GM12878 (cell line): ENCODE results near the gene TAF10. TPM values are rescaled to one million over a fixed set of nuclear protein-coding genes. Genes with fewer than 3 reads are reported as not detected.

Experiments used
- ATAC-seq: fragments of 200-7000 bp; cut with Tn5 transposase; 3 replicates; pipeline ENCODE4 v1.9.1; 2020; ENCODE audit warnings: mild to moderate bottlenecking, moderate library complexity
- BruUV-seq: library from RNA; stranded (reverse); fragments of 400-500 nt; replicated peaks from 2 replicates; lab custom pipeline; 2021; lab: Mats Ljungman, UMichigan
- CTCF ChIA-PET: fragments of 300-600 bp; sonication (Branson Sonifier 250); formaldehyde crosslinking; extraction: SDS; loops from one replicate; lab custom pipeline; 2021; ENCODE audit warnings: inconsistent platforms; lab: Yijun Ruan, JAX
- POLR2A ChIA-PET: fragments of 350-600 bp; formaldehyde crosslinking; extraction: SDS; loops from one replicate; lab custom pipeline; 2021; ENCODE audit warnings: inconsistent platforms; lab: Charles Lee
- RAD21 ChIA-PET: fragments of 300-600 bp; sonication (Branson Sonifier 250); formaldehyde crosslinking; loops from one replicate; lab custom pipeline; 2023; ENCODE audit warnings: antibody characterized with exemption; ENCODE audit not compliant: unreplicated experiment; lab: Charles Lee
- SMC1A ChIA-PET: fragments of 300-600 bp; sonication (Branson Sonifier 250); formaldehyde crosslinking; loops from one replicate; lab custom pipeline; 2023; ENCODE audit not compliant: unreplicated experiment, uncharacterized antibody; lab: Charles Lee
- DNase-seq: peaks from one replicate; pipeline ENCODE4 v3.0.0-alpha.2; 2011; ENCODE audit warnings: low read depth, low spot score
- FAIRE-seq: peaks from 3 replicates; lab custom pipeline; 2011; peaks lifted over from hg19 to GRCh38; lab: Jason Lieb, UNC
- H2AFZ ChIP-seq: 2 replicates; pipeline ENCODE4 v1.6.0; 2011; ENCODE audit warnings: low read depth, low read length, control low read depth; ENCODE audit not compliant: control insufficient read depth
- H3K27ac ChIP-seq: 2 replicates; pipeline ENCODE4 v1.5.1; 2011; ENCODE audit warnings: control low read depth; ENCODE audit not compliant: control insufficient read depth, insufficient read depth
- H3K27me3 ChIP-seq, 2 experiments: replicated peaks in 1 of 2; 2 replicates each; pipeline versions ENCODE4 v1.6.0 to v1.6.1; 2011; ENCODE audit warnings: low read length in 1 of 2; ENCODE audit not compliant: control insufficient read depth in 2 of 2, insufficient read depth in 2 of 2
- H3K36me3 ChIP-seq, 2 experiments: 2 replicates each; pipeline ENCODE4 v1.5.1; 2011; ENCODE audit warnings: low read length in 1 of 2; ENCODE audit not compliant: control insufficient read depth in 2 of 2, insufficient read depth in 2 of 2
- H3K4me1 ChIP-seq: 2 replicates; pipeline ENCODE4 v1.6.1; 2011; ENCODE audit warnings: mild to moderate bottlenecking, low read length, moderate library complexity, mixed read lengths; ENCODE audit not compliant: control insufficient read depth, insufficient read depth
- H3K4me2 ChIP-seq: 2 replicates; pipeline ENCODE4 v1.6.0; 2011; ENCODE audit warnings: control low read depth; ENCODE audit not compliant: control insufficient read depth, insufficient read depth
- H3K4me3 ChIP-seq: fragments of 200-600 bp; sonication (generic); 2 replicates; pipeline ENCODE4 v1.5.1; 2016
- H3K79me2 ChIP-seq: 2 replicates; pipeline ENCODE4 v1.6.0; 2011; ENCODE audit warnings: low read length; ENCODE audit not compliant: control insufficient read depth, insufficient read depth
- H3K9ac ChIP-seq: 2 replicates; pipeline ENCODE4 v1.8.0; 2011; ENCODE audit warnings: low read length, control low read depth, mixed read lengths; ENCODE audit not compliant: control insufficient read depth, insufficient read depth
- H3K9me3 ChIP-seq: replicated peaks from 3 replicates; pipeline ENCODE4 v1.5.1; 2011; ENCODE audit warnings: mild to moderate bottlenecking, low read length; ENCODE audit not compliant: control insufficient read depth, insufficient read depth
- H4K20me1 ChIP-seq: 2 replicates; pipeline ENCODE4 v1.6.0; 2011; ENCODE audit not compliant: control insufficient read depth, insufficient read depth
- ATF3 ChIP-seq: IDR thresholded peaks from 2 replicates; pipeline ENCODE4 v1.6.1; 2011; ENCODE audit warnings: low read depth, mild to moderate bottlenecking, low read length, moderate library complexity, borderline replicate concordance; ENCODE audit errors: extremely low read depth
- CHD4 ChIP-seq: fragments of 200-600 bp; sonication (generic); IDR thresholded peaks from 2 replicates; pipeline ENCODE4 v1.6.1; 2016; ENCODE audit warnings: mild to moderate bottlenecking
- FOXM1 ChIP-seq: IDR thresholded peaks from 2 replicates; pipeline ENCODE4 v1.6.1; 2012; ENCODE audit warnings: low read depth, mild to moderate bottlenecking, inconsistent platforms, low read length, moderate library complexity
- IKZF1 ChIP-seq: fragments of 450-650 bp; conservative IDR thresholded peaks from 2 replicates; pipeline ENCODE4 v1.6.1; 2017; ENCODE audit warnings: antibody characterized with exemption, mild to moderate bottlenecking
- KDM1A ChIP-seq: fragments of 200-600 bp; sonication (generic); IDR thresholded peaks from 2 replicates; pipeline ENCODE4 v1.6.1; 2016; ENCODE audit warnings: borderline replicate concordance
- NR2C1 ChIP-seq: fragments of 450-650 bp; IDR thresholded peaks from 2 replicates; pipeline ENCODE4 v1.6.1; 2017; ENCODE audit warnings: antibody characterized with exemption, mild to moderate bottlenecking, moderate library complexity
- NR2F1 ChIP-seq: fragments of 450-650 bp; conservative IDR thresholded peaks from 2 replicates; pipeline ENCODE4 v1.6.1; 2017; ENCODE audit warnings: mild to moderate bottlenecking
- RAD21 ChIP-seq: IDR thresholded peaks from 2 replicates; pipeline ENCODE4 v1.6.1; 2011; ENCODE audit warnings: mild to moderate bottlenecking, low read depth, low read length, moderate library complexity; ENCODE audit not compliant: insufficient read depth
- RFX5 ChIP-seq: IDR thresholded peaks from 2 replicates; pipeline ENCODE4 v1.6.1; 2011; ENCODE audit warnings: low read depth, low read length, improper control_type of control experiment
- SIN3A ChIP-seq: IDR thresholded peaks from 2 replicates; pipeline ENCODE4 v1.6.1; 2012; ENCODE audit warnings: low read depth, low read length, improper control_type of control experiment
- SMAD1 ChIP-seq: fragments of 450-650 bp; IDR thresholded peaks from 2 replicates; pipeline ENCODE4 v1.6.1; 2018; ENCODE audit warnings: mild to moderate bottlenecking, low read depth; ENCODE audit not compliant: partially characterized antibody
- SREBF1 ChIP-seq: IDR thresholded peaks from 2 replicates; pipeline ENCODE4 v1.6.1; 2012; ENCODE audit warnings: mild to moderate bottlenecking, low read length
- SREBF2 ChIP-seq: IDR thresholded peaks from 2 replicates; pipeline ENCODE4 v1.6.1; 2012; ENCODE audit warnings: mild to moderate bottlenecking, low read length
- WGBS: methylation state at CpG from one replicate; pipeline ENCODE4 v1.1.6; 2016; ENCODE audit warnings: low lambda C conversion rate; ENCODE audit not compliant: insufficient replicate concordance, insufficient coverage; ENCODE audit errors: missing lambda C conversion rate; 5-methylcytosine and 5-hydroxymethylcytosine counted together
- in situ Hi-C: fragments of 300-500 bp; cut with MboI; formaldehyde crosslinking; loops from 9 replicates; pipeline ENCODE4 v1.14.3; 2018; ENCODE audit warnings: mixed read lengths
- intact Hi-C: fragments of 100-400 bp; cut with micrococcal nuclease; formaldehyde crosslinking; loops from one replicate; pipeline ENCODE4 v1.14.2; 2022; ENCODE audit not compliant: unreplicated experiment
- polyA plus RNA-seq, 11 experiments: library from polyadenylated mRNA; depleted of rRNA in 4 of 11; unstranded in 6 of 11; stranded (reverse) in 5 of 11; fragments of >200 nt; fragmentation: Nextera tagmentation in 4 of 11; fragmentation: Illumina TruSeq in 1 of 11; extraction: Ambion mirVana in 4 of 11; extraction: Trizol in 1 of 11; gene quantifications; 1 replicate in 1 of 11; 2 replicates in 10 of 11; pipeline versions ENCODE4 v1.2.1 to v1.2.3, GENCODE V29; 2011 to 2016; ENCODE audit warnings: inconsistent platforms in 2 of 11, missing spikeins in 2 of 11, low read depth in 1 of 11
- total RNA-seq, 4 experiments: library from RNA; depleted of rRNA in 3 of 4; stranded (reverse); fragments of >200 nt in 3 of 4; fragmentation: Illumina TruSeq in 1 of 4; extraction: Trizol in 1 of 4; gene quantifications; 2 replicates each; pipeline versions ENCODE4 v1.2.1 to v1.2.3, GENCODE V29; 2013 to 2021
- TF ChIP-seq, protein P1 (sequence below), 3 experiments: IDR thresholded peaks in 2 of 3; conservative IDR thresholded peaks in 1 of 3; 2 replicates each; pipeline ENCODE4 v1.5.1; 2011; ENCODE audit warnings: low read depth in 3 of 3, low read length in 3 of 3, mild to moderate bottlenecking in 3 of 3, control low read depth in 2 of 3, moderate library complexity in 2 of 3, inconsistent platforms in 1 of 3, mixed read lengths in 1 of 3; ENCODE audit not compliant: control insufficient read depth in 2 of 3, insufficient read depth in 1 of 3; ENCODE audit errors: extremely low read depth in 1 of 3

The TAF10 gene
- total and polyA plus RNA-seq, 10 of the 15 experiments (the other 5 are each of a cell fraction or from before 2014, with no cell fraction given): 26.7 to 251 (median 149) TPM

DNA sequence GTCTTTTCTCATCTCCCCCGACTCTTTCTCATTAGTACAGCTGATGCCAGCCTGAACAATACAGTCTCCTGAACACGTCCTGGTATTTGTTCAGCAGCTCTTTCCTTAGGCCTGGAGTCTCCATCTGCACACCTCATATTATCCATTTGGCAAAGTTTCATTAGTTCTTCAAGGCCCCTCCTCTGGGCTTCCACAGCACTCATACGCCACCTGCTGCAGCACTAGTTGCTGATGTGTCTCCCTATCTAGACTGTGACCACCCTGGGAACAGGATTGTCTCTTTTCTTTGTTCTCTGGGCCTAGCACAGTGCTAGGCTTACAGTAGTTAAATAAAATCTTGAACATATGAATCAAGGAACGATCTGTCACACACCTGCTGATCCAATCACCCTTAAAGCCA is 26.4 kb upstream of the TAF10 start:
- POLR2A ChIA-PET: interaction anchor here (1.0 to 1.1 kb wide), 2 partner anchors 11 to 168 kb away, joined by 3 to 4 read pairs; no protein-coding TSS in a partner anchor
- TF ChIP-seq, protein P1, sequence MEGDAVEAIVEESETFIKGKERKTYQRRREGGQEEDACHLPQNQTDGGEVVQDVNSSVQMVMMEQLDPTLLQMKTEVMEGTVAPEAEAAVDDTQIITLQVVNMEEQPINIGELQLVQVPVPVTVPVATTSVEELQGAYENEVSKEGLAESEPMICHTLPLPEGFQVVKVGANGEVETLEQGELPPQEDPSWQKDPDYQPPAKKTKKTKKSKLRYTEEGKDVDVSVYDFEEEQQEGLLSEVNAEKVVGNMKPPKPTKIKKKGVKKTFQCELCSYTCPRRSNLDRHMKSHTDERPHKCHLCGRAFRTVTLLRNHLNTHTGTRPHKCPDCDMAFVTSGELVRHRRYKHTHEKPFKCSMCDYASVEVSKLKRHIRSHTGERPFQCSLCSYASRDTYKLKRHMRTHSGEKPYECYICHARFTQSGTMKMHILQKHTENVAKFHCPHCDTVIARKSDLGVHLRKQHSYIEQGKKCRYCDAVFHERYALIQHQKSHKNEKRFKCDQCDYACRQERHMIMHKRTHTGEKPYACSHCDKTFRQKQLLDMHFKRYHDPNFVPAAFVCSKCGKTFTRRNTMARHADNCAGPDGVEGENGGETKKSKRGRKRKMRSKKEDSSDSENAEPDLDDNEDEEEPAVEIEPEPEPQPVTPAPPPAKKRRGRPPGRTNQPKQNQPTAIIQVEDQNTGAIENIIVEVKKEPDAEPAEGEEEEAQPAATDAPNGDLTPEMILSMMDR (IDR thresholded peaks at IDR 0.05 in 2 of 3, conservative IDR thresholded peaks at IDR 0.05 in 1 of 3; ENCODE audit: control insufficient read depth in 2 of 3, extremely low read depth in 1 of 3, insufficient read depth in 1 of 3, low read depth in 3 of 3, low read length in 3 of 3): peak in 1 of 3 experiments; percentile 12; a peak in 1 of 6 replicates
- peak; percentile 28; the same call in 1 of the 2 replicates for TF ChIP-seq RAD21
- no peak for TF ChIP-seq KDM1A
- H3K27me3 ChIP-seq: no peaks in the 10 kb centered on the region
- no peaks in the 10 kb centered on the region for H3K36me3 ChIP-seq
- no TSS peak for BruUV-seq
- no peak overlapping the region for H3K4me2 ChIP-seq
- H3K9me3 ChIP-seq: no peaks in the 10 kb centered on the region
- RAD21 ChIA-PET: interaction anchor here (0.6 kb wide), 1 partner anchor 329 kb away, joined by 3 read pairs; no protein-coding TSS in a partner anchor
- in situ Hi-C loops (no loop called here), intact Hi-C loops (no loop called here)
- SMC1A ChIA-PET: interaction anchor here (1.0 kb wide), 1 partner anchor 133 kb away, joined by 3 read pairs; no protein-coding TSS in a partner anchor
- H3K27ac ChIP-seq: no peak overlapping the region
- H3K9ac ChIP-seq: no peak overlapping the region
- H2AFZ ChIP-seq: no peak overlapping the region
- no peaks in the 10 kb centered on the region for H3K79me2 ChIP-seq
- H4K20me1 ChIP-seq: no peaks in the 10 kb centered on the region
- peak; percentile 24; the same call in 1 of the 3 replicates for ATAC-seq
- H3K4me3 ChIP-seq: no peak overlapping the region
- FAIRE-seq: no peak
- 33% methylated on average over 4 of the region's 4 CpGs for WGBS
- CTCF ChIA-PET: interaction anchor here (0.7 to 1.7 kb wide), 7 partner anchors 9 to 259 kb away, joined by 3 to 5 read pairs (median 3); partner anchors contain the start of genes MRPL17 and TPP1
- H3K4me1 ChIP-seq: no peaks in the 10 kb centered on the region
- no peak for DNase-seq

- H3K4me3 ChIP-seq: no peak overlapping the region
- ChIA-PET SMC1A (interaction anchor here (1.0 kb wide), 1 partner anchor 132 kb away, joined by 3 read pairs; no protein-coding TSS in a partner anchor), RAD21 (interaction anchor here (0.6 kb wide), 1 partner anchor 329 kb away, joined by 3 read pairs; no protein-coding TSS in a partner anchor), CTCF (interaction anchor here (0.7 to 1.4 kb wide), 6 partner anchors 9 to 259 kb away, joined by 3 to 5 read pairs (median 4); partner anchors contain the start of genes MRPL17 and TPP1)
- ATAC-seq: no peak
- no peak for FAIRE-seq
- no peaks in the 10 kb centered on the region for H3K79me2 ChIP-seq
- no peak overlapping the region for H3K4me2 ChIP-seq
- DNase-seq: no peak
- 0% methylated on average over 3 of the region's 3 CpGs for whole genome bisulfite sequencing
- H3K27ac ChIP-seq: no peak overlapping the region
- intact Hi-C loops (no loop called here), in situ Hi-C loops (no loop called here)
- H2AFZ ChIP-seq: no peak overlapping the region
- no peaks in the 10 kb centered on the region for H3K4me1 ChIP-seq
- no peaks in the 10 kb centered on the region for H4K20me1 ChIP-seq
- H3K36me3 ChIP-seq: no peaks in the 10 kb centered on the region
- TF ChIP-seq SREBF2: no peak
- TF ChIP-seq SREBF1: no peak
- no peak for TF ChIP-seq IKZF1
- TF ChIP-seq SIN3A: no peak
- no peak for TF ChIP-seq SMAD1
- TF ChIP-seq NR2C1: no peak
- no peak for TF ChIP-seq CHD4
- TF ChIP-seq NR2F1: no peak
- no peak for TF ChIP-seq ATF3
- TF ChIP-seq RFX5: no peak
- TF ChIP-seq FOXM1: no peak
- TF ChIP-seq, all 136 proteins: peak for 0
- POLR2A ChIA-PET: no interaction called here
- Histone ChIP-seq H3K9me3 (no peaks in the 10 kb centered on the region), H3K9ac (no peak overlapping the region), H3K27me3 (no peaks in the 10 kb centered on the region)
- no TSS peak for BruUV-seq
Observed at GRCh38 chr11:6637871-6638270, 25.9 kb upstream of the TAF10 start.
